ENCODE results near the gene OPRM1.

DNA sequence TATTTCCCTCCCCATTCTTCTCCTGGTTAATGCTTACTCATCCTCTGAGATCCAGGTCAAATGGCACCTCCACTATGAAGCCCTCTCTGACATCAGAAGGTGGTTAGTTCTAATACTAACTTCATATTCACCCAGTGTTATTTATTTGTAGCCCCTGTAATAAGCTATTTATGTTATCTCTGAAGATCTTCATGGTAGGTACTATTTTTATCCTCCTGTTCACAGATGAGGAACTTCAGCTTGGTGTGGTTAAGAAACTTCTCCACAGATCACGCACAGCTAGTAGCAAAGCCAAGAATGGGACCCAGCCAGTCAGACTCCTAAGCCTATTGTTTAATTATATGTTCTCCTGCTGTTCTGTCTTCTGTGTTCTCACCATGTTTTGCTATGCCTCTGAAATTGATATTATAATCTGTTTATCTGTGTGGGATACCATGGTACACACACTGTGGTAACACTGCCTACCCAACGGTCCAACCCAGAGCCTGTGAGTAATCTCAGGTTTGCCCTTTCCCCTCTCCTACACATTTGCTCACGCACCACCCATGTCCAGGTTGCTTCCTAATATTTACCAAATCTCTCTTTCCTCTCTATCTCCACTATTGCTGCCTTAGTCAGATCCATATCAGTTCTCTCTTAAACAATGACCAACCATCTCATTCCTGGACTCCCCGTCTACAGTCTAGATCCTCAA, 219.2 kb downstream of the OPRM1 start:
- no peak for TF ChIP-seq GATA2 (IDR thresholded peaks at IDR 0.05; ENCODE audit: low read depth, low read length)
- TF ChIP-seq GATA3 (IDR thresholded peaks at IDR 0.05; ENCODE audit: low read depth, low read length): no peak

Measured in SH-SY5Y (cell line).